Glutamatergic neuron (in vitro differentiated cells): ENCODE measurements around the gene BCOR. TPM values are rescaled to one million over a fixed set of nuclear protein-coding genes. Genes with fewer than 3 reads are reported as not detected.

Experiments used
- DNase-seq: peaks from one replicate; pipeline ENCODE4 v3.0.0; 2022
- H3K27ac Mint-ChIP-seq: one replicate; pipeline ENCODE4 v1.8.0; 2020; ENCODE audit warnings: mild to moderate bottlenecking, mixed read lengths, inconsistent platforms; ENCODE audit not compliant: unreplicated experiment
- H3K27me3 Mint-ChIP-seq: one replicate; pipeline ENCODE4 v1.8.0; 2020; ENCODE audit warnings: mild to moderate bottlenecking, moderate library complexity, mixed read lengths, inconsistent platforms; ENCODE audit not compliant: unreplicated experiment
- H3K36me3 Mint-ChIP-seq: one replicate; pipeline ENCODE4 v1.8.0; 2020; ENCODE audit warnings: mild to moderate bottlenecking, mixed read lengths, inconsistent platforms; ENCODE audit not compliant: unreplicated experiment
- H3K4me1 Mint-ChIP-seq: one replicate; pipeline ENCODE4 v1.8.0; 2020; ENCODE audit warnings: mild to moderate bottlenecking, low read depth, mixed read lengths, inconsistent platforms; ENCODE audit not compliant: unreplicated experiment
- H3K4me3 Mint-ChIP-seq: one replicate; pipeline ENCODE4 v1.8.0; 2020; ENCODE audit warnings: mild to moderate bottlenecking, mixed read lengths, inconsistent platforms; ENCODE audit not compliant: unreplicated experiment
- H3K9me3 Mint-ChIP-seq: one replicate; pipeline ENCODE4 v1.8.0; 2020; ENCODE audit warnings: mild to moderate bottlenecking, moderate library complexity, mixed read lengths, inconsistent platforms; ENCODE audit not compliant: unreplicated experiment
- CTCF ChIP-seq: fragments of 200-600 bp; sonication (generic); IDR thresholded peaks from one replicate; pipeline ENCODE4 v1.5.0; 2021; ENCODE audit not compliant: partially characterized antibody, unreplicated experiment
- total RNA-seq: library from RNA; stranded (reverse); fragmentation: NEBNext Ultra II Directional; extraction: Animal tissue kit (Norgen Biotek cat#: 25700); gene quantifications from one replicate; pipeline ENCODE4 v1.2.1, GENCODE V29; 2021; ENCODE audit not compliant: unreplicated experiment

The BCOR gene
- total RNA-seq, 1 donor from 2014 or later, result 59.0 TPM

- DNase-seq, result no peak
- TF ChIP-seq CTCF, result no peak
- H3K9me3 Mint-ChIP-seq, result peaks cover 7% of the 10 kb centered on the region
- H3K4me3 Mint-ChIP-seq, result peak overlapping the region; percentile 59
- H3K27ac Mint-ChIP-seq, result no peak overlapping the region
- peaks cover 12% of the 10 kb centered on the region for H3K4me1 Mint-ChIP-seq
- peaks cover 4% of the 10 kb centered on the region for H3K27me3 Mint-ChIP-seq
- H3K36me3 Mint-ChIP-seq, result no peaks in the 10 kb centered on the region
Observed at GRCh38 chrX:40012039-40012867, 85.5 kb downstream of the BCOR start.

- DNase-seq, result no peak
- Mint-ChIP-seq H3K9me3 (peaks cover 7% of the 10 kb centered on the region), H3K27ac (no peak overlapping the region), H3K36me3 (no peaks in the 10 kb centered on the region), H3K4me1 (peaks cover 14% of the 10 kb centered on the region), H3K4me3 (peak overlapping the region; percentile 52), H3K27me3 (peaks cover 4% of the 10 kb centered on the region)
- TF ChIP-seq CTCF, result no peak
Observed at GRCh38 chrX:40011322-40012038, 86.3 kb downstream of the BCOR start.

GRCh38 chrX:40010550-40011321 lies 87.0 kb downstream of the BCOR start:
- H3K4me1 Mint-ChIP-seq, result peaks cover 14% of the 10 kb centered on the region

GRCh38 chrX:40009890-40010289 lies 87.9 kb downstream of the BCOR start:
- Mint-ChIP-seq H3K36me3 (no peaks in the 10 kb centered on the region), H3K4me3 (peak overlapping the region; percentile 75), H3K9me3 (peaks cover 6% of the 10 kb centered on the region), H3K27me3 (peaks cover 4% of the 10 kb centered on the region), H3K27ac (peak overlapping the region; percentile 64), H3K4me1 (peaks cover 14% of the 10 kb centered on the region)
- DNase-seq, result no peak
- no peak for TF ChIP-seq CTCF

More at GRCh38 chrX:40010550-40011321, 87.0 kb downstream of the BCOR start:
- H3K4me3 Mint-ChIP-seq, result peak overlapping the region; percentile 75
- peaks cover 7% of the 10 kb centered on the region for H3K9me3 Mint-ChIP-seq
- no peaks in the 10 kb centered on the region for H3K36me3 Mint-ChIP-seq
- H3K27me3 Mint-ChIP-seq, result peaks cover 4% of the 10 kb centered on the region
- no peak for TF ChIP-seq CTCF
- DNase-seq, result no peak
- no peak overlapping the region for H3K27ac Mint-ChIP-seq
